ENCODE results near the gene SMG6.

SMG6 gene

DNA sequence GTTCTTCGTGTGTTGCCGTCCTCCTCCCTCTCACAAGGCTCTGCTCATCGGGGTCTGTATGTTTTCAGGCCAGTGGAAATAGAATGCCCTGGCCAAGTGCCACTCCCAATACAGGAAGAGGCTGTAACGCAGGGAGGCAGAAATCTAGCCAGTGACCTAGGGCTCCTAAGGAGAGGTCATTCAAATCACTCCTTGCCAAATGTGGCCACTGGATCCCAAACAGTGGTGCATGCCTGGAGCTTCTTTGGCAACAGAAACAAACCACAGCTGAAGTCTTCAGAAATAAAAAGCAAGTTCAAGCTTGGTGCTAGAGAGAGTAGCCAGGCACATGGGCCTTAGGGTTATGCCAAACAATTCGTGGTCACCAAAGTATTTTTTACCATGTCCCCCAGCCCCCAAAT lies 66.1 kb downstream of the SMG6 start:
- Histone ChIP-seq H3K27me3 (no peaks in the 10 kb centered on the region), H3K9me3 (no peaks in the 10 kb centered on the region), H3K4me3 (ENCODE audit: low read depth in 1 of 2, low read length in 1 of 2) (no peak overlapping the region), H3K27ac (no peak overlapping the region), H3K36me3 (peaks cover 65% of the 10 kb centered on the region), H3K4me1 (ENCODE audit: control insufficient read depth in 1 of 2, insufficient read depth in 1 of 2, low read depth in 1 of 2, low read length in 1 of 2) (no peaks in the 10 kb centered on the region)
- TF ChIP-seq, protein P1, sequence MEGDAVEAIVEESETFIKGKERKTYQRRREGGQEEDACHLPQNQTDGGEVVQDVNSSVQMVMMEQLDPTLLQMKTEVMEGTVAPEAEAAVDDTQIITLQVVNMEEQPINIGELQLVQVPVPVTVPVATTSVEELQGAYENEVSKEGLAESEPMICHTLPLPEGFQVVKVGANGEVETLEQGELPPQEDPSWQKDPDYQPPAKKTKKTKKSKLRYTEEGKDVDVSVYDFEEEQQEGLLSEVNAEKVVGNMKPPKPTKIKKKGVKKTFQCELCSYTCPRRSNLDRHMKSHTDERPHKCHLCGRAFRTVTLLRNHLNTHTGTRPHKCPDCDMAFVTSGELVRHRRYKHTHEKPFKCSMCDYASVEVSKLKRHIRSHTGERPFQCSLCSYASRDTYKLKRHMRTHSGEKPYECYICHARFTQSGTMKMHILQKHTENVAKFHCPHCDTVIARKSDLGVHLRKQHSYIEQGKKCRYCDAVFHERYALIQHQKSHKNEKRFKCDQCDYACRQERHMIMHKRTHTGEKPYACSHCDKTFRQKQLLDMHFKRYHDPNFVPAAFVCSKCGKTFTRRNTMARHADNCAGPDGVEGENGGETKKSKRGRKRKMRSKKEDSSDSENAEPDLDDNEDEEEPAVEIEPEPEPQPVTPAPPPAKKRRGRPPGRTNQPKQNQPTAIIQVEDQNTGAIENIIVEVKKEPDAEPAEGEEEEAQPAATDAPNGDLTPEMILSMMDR (IDR thresholded peaks at IDR 0.05), result no peak

DNA sequence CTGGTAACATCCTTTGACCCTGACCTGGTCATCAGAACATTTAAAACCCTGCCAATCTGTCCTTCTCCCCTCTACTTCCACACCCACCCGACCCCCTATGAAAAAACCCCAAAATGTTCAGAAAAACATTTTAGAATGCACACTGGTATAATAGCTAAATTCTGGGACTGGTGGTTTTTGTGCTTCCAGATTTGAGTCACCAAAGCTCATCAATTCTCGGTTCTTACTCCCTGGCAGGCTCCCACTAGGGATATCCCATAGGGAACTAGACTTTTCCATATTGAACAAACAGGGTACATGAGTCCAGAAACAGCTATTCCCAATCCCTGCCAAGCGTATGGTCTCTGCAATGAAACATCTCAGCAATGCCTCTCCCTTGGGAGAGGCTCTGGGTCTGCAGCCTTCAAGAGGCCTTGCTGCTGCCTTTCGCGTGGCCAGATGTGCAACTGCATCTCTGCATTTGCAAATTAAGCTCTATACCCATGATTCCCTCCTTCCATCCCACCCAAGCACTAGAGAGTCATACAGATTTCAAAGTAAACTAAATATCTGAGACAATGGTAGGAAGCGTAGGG lies 67.7 kb downstream of the SMG6 start:
- TF ChIP-seq, protein P1 (IDR thresholded peaks at IDR 0.05), result no peak
- H3K27ac ChIP-seq, result no peak overlapping the region
- no peaks in the 10 kb centered on the region for H3K9me3 ChIP-seq
- H3K36me3 ChIP-seq, result peaks cover 70% of the 10 kb centered on the region
- H3K4me1 ChIP-seq (ENCODE audit: control insufficient read depth in 1 of 2, insufficient read depth in 1 of 2, low read depth in 1 of 2, low read length in 1 of 2), result no peaks in the 10 kb centered on the region
- no peak overlapping the region for H3K4me3 ChIP-seq (ENCODE audit: low read depth in 1 of 2, low read length in 1 of 2)
- H3K27me3 ChIP-seq, result no peaks in the 10 kb centered on the region

DNA sequence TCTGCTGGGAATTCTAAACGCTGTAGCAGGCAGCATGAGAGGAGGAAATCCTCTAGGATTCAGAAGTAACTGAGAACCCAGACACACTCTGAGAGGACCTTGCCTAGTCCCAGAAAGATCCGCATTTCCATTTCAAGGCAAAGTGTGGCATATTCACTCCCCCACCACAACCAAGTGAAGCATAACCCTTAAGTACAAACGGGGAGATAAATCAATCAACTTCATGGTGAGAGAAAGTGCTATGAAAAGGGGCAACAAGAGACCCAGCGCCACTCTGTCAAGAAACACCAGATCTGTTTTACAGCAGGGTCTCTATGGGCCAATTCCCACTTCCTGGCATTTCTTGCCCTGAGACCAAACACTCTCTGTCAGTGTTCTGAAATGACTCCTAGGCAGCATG lies 68.3 kb downstream of the SMG6 start:
- TF ChIP-seq, protein P1 (IDR thresholded peaks at IDR 0.05), result no peak
- H3K27ac ChIP-seq, result no peak overlapping the region
- no peaks in the 10 kb centered on the region for H3K27me3 ChIP-seq
- H3K4me1 ChIP-seq (ENCODE audit: control insufficient read depth in 1 of 2, insufficient read depth in 1 of 2, low read depth in 1 of 2, low read length in 1 of 2), result no peaks in the 10 kb centered on the region
- no peak overlapping the region for H3K4me3 ChIP-seq (ENCODE audit: low read depth in 1 of 2, low read length in 1 of 2)
- no peaks in the 10 kb centered on the region for H3K9me3 ChIP-seq
- H3K36me3 ChIP-seq, result peaks cover 67% of the 10 kb centered on the region

DNA sequence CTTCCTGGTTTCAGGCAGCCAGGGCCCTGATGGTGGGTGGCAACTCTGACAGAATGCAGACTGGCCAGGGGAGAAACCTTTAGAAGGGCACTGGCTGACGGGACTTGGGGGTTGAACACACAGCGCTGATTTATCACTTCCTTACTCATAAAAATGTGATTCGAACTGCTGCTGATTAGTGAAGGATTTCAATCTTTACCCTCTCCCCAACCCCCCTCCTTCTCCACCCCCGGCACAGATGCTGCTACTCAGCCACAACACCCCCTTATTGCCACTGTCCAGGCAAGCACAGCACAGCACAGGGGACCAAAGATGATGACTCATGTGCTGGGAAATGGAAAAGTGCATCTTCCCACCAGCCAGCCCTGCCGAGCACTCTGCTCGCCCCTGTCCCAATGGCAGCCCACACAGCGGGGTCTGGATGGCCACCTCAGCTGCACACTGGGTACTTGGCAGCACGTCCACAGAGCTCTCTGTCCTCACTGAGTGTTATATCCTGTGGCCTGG lies 70.1 kb downstream of the SMG6 start:
- H3K27ac ChIP-seq, result no peak overlapping the region
- H3K27me3 ChIP-seq, result no peaks in the 10 kb centered on the region
- no peaks in the 10 kb centered on the region for H3K9me3 ChIP-seq
- no peak overlapping the region for H3K4me3 ChIP-seq (ENCODE audit: low read depth in 1 of 2, low read length in 1 of 2)
- H3K4me1 ChIP-seq (ENCODE audit: control insufficient read depth in 1 of 2, insufficient read depth in 1 of 2, low read depth in 1 of 2, low read length in 1 of 2), result no peaks in the 10 kb centered on the region
- H3K36me3 ChIP-seq, result peaks cover 67% of the 10 kb centered on the region
- TF ChIP-seq, protein P1 (IDR thresholded peaks at IDR 0.05), result no peak

DNA sequence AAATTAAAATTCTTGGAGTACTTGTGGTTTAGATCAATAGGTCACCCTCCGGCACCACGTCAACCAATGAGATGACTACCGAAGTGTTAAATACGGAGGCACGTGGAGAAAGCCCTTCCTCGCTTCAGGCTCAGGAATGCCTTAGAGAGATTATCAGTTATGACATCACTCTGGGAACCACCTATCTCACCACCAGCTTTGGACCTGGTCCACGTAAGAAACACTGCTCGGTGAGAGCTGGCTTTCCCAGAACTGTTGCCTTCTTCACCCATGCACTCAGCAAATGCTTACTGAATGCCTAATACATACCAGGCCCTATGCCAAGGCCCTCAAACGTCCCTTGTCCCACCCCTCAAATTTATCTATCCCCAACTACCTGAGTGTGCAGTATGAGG lies 71.3 kb downstream of the SMG6 start:
- Histone ChIP-seq H3K27me3 (no peaks in the 10 kb centered on the region), H3K9me3 (no peaks in the 10 kb centered on the region), H3K4me3 (ENCODE audit: low read depth in 1 of 2, low read length in 1 of 2) (no peak overlapping the region), H3K4me1 (ENCODE audit: control insufficient read depth in 1 of 2, insufficient read depth in 1 of 2, low read depth in 1 of 2, low read length in 1 of 2) (no peaks in the 10 kb centered on the region), H3K27ac (no peak overlapping the region), H3K36me3 (peaks cover 59% of the 10 kb centered on the region)
- TF ChIP-seq, protein P1 (IDR thresholded peaks at IDR 0.05), result no peak

Measured in neutrophil (primary cell).